ENCODE data around the gene DNAJA3.

Gene DNAJA3

GRCh38 chr16:4378999-4379690 lies 46.5 kb upstream of the DNAJA3 start:
- TF ChIP-seq, protein P1, sequence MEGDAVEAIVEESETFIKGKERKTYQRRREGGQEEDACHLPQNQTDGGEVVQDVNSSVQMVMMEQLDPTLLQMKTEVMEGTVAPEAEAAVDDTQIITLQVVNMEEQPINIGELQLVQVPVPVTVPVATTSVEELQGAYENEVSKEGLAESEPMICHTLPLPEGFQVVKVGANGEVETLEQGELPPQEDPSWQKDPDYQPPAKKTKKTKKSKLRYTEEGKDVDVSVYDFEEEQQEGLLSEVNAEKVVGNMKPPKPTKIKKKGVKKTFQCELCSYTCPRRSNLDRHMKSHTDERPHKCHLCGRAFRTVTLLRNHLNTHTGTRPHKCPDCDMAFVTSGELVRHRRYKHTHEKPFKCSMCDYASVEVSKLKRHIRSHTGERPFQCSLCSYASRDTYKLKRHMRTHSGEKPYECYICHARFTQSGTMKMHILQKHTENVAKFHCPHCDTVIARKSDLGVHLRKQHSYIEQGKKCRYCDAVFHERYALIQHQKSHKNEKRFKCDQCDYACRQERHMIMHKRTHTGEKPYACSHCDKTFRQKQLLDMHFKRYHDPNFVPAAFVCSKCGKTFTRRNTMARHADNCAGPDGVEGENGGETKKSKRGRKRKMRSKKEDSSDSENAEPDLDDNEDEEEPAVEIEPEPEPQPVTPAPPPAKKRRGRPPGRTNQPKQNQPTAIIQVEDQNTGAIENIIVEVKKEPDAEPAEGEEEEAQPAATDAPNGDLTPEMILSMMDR (IDR thresholded peaks at IDR 0.05; ENCODE audit: borderline replicate concordance, control extremely low read depth, extremely low read depth, insufficient read depth, missing control alignments) = no peak
- DNase-seq (ENCODE audit: low spot score) = no peak
- in situ Hi-C loops (cut with MboI; ENCODE audit: low sequenced_read_pairs, unreplicated experiment) = no loop called here

- no peak for DNase-seq (ENCODE audit: low spot score)
- TF ChIP-seq, protein P1 (IDR thresholded peaks at IDR 0.05; ENCODE audit: borderline replicate concordance, control extremely low read depth, extremely low read depth, insufficient read depth, missing control alignments) = no peak
- in situ Hi-C loops (cut with MboI; ENCODE audit: low sequenced_read_pairs, unreplicated experiment) = no loop called here
These were observed 45.3 kb upstream of the DNAJA3 start for GRCh38 chr16:4380119-4381063.

DNA sequence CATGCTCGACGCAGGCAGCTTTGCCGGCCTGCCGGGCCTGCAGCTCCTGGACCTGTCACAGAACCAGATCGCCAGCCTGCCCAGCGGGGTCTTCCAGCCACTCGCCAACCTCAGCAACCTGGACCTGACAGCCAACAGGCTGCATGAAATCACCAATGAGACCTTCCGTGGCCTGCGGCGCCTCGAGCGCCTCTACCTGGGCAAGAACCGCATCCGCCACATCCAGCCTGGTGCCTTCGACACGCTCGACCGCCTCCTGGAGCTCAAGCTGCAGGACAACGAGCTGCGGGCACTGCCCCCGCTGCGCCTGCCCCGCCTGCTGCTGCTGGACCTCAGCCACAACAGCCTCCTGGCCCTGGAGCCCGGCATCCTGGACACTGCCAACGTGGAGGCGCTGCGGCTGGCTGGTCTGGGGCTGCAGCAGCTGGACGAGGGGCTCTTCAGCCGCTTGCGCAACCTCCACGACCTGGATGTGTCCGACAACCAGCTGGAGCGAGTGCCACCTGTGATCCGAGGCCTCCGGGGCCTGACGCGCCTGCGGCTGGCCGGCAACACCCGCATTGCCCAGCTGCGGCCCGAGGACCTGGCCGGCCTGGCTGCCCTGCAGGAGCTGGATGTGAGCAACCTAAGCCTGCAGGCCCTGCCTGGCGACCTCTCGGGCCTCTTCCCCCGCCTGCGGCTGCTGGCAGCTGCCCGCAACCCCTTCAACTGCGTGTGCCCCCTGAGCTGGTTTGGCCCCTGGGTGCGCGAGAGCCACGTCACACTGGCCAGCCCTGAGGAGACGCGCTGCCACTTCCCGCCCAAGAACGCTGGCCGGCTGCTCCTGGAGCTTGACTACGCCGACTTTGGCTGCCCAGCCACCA lies 44.4 kb upstream of the DNAJA3 start:
- in situ Hi-C loops (cut with MboI; ENCODE audit: low sequenced_read_pairs, unreplicated experiment) = no loop called here
- DNase-seq (ENCODE audit: low spot score) = no peak
- TF ChIP-seq, protein P1 (IDR thresholded peaks at IDR 0.05; ENCODE audit: borderline replicate concordance, control extremely low read depth, extremely low read depth, insufficient read depth, missing control alignments) = no peak

- TF ChIP-seq, protein P1 (IDR thresholded peaks at IDR 0.05; ENCODE audit: borderline replicate concordance, control extremely low read depth, extremely low read depth, insufficient read depth, missing control alignments) = no peak
- no peak for DNase-seq (ENCODE audit: low spot score)
- in situ Hi-C loops (cut with MboI; ENCODE audit: low sequenced_read_pairs, unreplicated experiment) = no loop called here
These were observed 43.5 kb upstream of the DNAJA3 start for GRCh38 chr16:4381935-4382794.

DNA sequence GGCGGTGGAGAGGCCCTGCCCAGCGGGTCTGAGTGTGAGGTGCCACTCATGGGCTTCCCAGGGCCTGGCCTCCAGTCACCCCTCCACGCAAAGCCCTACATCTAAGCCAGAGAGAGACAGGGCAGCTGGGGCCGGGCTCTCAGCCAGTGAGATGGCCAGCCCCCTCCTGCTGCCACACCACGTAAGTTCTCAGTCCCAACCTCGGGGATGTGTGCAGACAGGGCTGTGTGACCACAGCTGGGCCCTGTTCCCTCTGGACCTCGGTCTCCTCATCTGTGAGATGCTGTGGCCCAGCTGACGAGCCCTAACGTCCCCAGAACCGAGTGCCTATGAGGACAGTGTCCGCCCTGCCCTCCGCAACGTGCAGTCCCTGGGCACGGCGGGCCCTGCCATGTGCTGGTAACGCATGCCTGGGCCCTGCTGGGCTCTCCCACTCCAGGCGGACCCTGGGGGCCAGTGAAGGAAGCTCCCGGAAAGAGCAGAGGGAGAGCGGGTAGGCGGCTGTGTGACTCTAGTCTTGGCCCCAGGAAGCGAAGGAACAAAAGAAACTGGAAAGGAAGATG lies 42.8 kb upstream of the DNAJA3 start:
- no peak for DNase-seq (ENCODE audit: low spot score)
- in situ Hi-C loops (cut with MboI; ENCODE audit: low sequenced_read_pairs, unreplicated experiment) = no loop called here
- TF ChIP-seq, protein P1 (IDR thresholded peaks at IDR 0.05; ENCODE audit: borderline replicate concordance, control extremely low read depth, extremely low read depth, insufficient read depth, missing control alignments) = no peak
